NCI-H187 (cell line): ENCODE data around the gene RNF4.
"Not testable (repeated sequence)": the region's sequence is repeated elsewhere in the genome, so short reads cannot be mapped to it uniquely, and the experiment has no call there.

Experiments used
- DNase-seq, 2 experiments: peaks; one replicate each; lab custom pipeline; 2025; lab: John Stamatoyannopoulos, UW

The RNF4 gene

DNA sequence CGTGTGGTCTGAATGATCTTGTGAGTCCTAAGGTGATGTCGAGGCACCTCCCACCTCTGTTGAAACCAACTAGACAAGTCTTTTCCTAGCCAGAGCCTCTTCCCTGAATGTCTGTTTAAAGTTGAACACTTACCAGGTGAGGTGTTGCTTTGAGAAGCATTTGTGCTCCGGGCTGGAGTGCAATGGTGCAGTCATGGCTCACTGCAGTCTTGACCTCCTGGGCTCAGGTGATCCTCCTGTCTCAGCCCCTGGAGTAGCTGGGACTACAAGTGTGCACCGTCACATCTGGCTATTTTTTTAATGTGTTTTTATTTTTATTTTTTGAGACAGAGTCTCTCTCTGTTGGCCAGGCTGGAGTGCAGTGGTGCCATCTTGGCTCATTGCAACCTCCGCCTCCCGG lies 18.1 kb downstream of the RNF4 start:
- no peak for DNase-seq

DNA sequence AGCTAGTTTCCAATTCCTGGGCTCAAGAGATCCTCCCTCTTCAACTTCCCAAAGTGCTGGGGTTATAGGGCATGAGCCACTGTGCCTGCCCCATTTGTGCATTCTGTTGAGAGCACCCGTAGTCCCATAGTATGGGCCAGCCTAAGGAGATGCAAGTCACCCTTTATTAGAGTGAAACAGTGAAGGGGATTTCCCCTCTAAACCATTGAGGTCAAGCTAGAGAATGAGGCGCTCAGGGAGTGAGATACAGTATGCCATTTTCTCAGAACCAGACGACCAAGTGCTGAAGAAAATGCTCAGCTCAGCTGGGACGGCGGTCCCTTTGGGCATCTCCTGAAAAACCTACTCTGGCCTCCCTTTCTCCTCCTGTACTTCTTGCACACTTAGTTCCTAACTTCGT lies 18.7 kb downstream of the RNF4 start:
- no peak for DNase-seq

DNA sequence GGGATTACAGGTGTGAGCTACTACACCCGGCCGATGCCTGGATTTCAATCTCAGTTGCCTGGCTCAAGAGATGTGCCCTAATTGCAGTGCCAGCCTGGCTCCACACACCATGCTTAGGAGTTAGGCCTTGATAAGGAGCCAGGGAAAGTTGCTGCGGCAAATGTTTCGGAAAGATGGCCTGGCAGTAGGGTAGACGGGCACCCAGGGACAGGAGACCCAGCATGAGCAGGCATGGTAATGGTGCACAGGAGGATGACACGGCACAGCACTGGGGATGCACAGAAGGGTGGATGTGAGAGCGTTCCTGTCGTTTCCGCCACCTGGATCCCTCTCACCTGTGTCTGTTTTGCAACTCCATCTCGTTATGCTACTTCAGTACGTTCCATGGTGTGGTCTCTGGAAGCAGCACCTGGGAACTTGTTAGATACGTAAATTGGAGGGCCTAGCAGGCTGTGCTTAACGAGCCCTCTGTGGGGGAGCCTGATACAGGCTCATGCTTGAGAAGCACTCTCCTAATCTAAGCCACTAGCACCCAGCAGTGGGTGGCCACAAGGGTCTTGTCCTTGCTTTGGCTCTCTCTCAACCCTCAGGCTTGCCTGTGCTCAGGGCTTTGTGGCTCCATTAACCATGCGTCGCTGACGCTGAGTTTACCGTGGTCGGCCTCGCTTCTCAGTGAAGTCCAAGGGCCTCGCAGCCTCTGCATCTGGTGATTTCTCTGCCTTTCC lies 20.3 kb downstream of the RNF4 start:
- no peak for DNase-seq

DNA sequence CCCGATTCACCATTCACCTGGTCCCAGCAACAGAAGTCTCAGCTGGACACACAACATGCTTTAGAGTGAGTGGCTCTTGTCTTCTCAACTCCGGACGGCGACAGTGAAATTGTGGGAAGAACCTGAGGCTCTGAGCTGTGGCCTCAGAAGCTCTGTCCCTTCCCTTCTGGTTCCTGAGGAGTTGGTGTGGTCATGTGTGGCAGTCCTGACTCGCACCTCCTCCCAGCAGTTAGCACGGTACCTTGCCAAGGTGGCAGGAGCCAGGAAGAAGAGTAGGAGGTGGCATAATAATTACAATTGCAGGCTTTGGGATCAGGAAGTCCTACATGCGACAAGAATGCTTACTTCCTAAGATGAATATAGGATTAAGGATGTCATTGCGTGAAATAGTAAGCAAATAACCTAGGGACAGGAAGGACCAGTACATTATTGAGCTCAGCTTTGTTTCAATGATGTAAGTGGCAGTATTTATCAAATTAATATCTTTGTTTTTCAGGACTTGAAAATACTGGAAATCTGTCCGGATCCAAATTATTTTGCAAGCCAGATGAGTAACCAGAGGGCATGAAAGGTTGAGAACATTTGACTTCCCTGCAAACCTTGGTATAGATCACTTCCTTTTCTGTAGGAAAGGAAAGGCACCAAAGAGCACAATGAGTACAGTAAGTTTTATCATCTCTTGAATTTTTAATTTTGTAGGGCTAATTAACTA lies 21.1 kb downstream of the RNF4 start:
- no peak for DNase-seq

DNA sequence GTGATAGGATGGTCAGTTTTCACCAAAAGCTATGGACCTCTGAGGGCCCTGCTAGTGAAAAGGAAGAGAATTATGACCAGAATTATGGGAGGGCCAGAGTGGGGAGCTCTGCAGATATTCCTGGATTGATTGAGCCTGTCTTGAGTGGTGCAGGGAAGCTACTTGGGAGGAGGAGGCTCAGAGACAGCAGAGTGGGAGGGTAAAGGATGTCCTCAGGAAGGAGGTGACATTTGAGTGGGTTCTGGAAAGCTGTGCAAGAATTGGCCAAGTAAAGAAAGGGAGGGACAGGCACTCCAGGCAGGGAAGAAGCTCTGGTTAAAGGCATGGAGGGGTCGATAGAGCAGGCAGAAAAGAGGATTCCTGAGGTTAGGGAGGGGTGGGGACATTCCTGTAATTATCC lies 24.1 kb downstream of the RNF4 start:
- DNase-seq: no peak

DNA sequence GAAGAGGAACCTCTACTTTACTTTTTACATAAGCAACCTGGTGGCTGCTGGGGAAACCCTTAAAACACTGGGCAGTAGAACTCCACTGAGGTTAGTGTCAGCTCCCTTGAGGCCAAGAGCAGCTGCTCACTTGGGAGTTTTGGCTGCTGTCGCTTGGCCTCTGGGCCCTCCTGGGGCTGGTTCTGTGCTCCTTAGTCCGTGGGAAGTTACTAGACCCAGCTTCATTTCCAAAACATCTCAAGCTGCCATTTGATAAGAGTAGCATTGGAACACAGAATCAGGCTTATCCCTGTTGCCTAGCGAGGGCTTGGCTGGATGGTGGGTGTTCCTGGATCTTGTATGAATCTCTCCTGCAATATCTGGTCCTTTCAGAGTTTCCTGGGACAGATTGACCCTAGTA lies 26.1 kb downstream of the RNF4 start:
- DNase-seq: no peak

DNA sequence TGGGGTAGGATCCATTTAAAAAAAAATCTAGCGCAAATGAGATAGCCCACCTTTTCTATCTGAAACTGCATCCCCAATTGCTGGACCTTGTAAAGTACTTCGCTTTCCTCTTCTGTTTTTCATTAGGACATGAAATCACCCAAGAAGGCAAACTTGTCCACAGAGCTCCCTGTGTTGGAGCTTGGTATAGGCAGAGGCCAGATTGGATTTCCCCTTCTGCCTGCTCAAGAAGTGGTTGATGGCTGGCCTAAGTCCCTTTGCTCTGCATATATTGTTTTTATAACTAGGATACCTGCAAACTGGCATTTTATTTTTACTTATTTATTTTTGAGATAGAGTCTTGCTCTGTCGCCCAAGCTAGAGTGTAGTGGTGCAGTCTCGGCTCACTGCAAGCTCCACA lies 28.4 kb downstream of the RNF4 start:
- DNase-seq: no peak

DNA sequence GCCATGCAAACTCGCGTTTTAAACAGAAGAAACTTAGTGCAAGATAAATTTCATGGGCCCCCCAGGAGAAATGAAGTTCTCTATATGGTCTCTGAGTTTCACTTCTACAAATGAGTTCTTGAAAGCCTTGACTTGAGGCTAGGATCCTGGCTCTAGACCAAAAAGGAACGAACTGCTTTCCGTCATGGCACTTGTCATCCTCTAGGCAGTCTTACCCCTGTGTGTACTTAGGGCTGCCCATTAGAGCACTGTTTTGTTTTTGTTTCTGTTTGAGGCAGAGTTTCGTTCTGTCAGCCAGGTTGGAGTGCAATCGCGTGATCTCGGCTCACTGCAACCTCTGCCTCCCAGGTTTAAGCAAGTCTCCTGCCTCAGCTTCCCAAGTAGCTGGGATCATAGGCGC lies 29.0 kb downstream of the RNF4 start:
- no peak for DNase-seq

DNA sequence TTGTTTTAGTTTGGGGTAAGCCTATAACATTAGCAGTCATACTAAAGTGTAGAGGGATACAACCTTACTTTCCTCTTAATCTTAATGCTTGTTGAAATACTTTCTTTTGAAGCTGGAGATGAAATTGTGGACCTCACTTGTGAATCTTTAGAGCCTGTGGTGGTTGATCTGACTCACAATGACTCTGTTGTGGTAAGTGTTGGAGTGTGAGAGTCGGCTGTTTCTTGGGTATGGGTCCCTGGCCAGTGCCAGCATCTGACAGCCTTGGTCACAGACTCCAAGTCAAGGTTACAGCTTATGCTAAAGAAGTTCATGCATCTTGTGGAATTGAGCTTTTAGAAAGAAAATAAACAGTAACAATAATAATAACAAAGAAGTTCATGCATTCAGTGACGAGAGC lies 31.6 kb downstream of the RNF4 start:
- no peak for DNase-seq

DNA sequence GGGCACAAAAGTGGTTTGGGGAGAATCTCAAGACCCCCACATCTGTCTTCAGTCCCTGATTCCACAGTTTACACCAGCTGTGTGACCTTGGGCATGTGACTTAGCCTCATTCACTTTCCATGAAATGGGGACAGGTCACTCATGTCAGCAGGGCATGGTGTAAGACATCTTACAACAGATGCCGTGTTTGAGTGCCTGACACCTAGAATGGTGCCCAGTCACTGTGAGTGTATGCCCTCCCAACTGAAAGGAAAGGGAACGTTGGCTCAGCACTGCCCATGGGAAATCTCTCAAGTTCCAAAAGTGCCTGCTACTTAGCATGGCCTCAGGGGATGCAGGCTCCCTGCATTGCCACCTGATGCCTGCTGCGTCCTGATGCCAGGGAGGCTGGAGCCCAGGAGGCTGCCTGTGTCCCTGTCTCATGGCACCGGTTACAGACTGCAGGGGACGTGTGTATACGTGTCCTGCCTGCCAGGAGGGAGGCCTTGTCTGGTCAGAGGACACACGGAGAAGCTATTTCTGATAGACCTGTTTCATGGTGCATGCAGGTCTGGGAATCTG lies 32.2 kb downstream of the RNF4 start:
- DNase-seq: no peak

DNA sequence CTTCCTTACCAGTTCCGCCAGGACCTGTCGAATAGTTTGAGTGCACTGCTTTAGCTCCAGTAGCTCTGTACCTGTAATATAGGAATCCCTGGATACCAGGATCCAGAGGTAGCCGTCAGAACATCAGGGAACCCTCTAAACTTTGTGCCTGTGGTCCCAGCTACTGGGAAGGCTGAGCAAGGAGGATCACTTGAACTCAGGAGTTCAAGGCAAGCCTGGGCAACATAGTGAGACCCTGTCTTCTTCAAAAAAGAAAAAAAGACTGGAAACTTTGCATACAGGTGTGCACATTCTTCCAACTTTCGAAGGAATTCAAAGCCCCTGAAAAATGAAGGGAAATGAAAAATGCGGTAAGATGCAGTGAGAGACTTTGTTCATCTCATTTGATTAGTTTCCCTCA lies 34.9 kb downstream of the RNF4 start:
- no peak for DNase-seq

DNA sequence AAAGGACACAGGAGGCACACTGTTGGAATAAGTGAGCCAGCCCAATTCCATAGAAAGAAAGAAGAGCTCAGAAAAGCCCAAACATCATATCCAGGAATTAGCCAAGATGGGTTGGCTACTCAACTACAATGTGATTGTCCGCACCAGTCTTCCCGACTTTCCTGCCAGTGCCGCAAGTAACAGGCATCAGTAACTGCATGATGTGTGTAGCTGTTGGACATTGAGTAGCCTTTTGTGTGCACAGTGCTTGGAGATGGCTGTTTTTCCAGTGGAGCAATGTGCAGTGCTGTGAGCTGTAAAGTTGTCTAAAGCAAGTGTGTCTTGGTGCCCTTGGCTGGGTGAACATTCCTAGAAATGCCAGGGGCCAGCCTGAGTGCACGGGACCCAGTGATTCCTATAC lies 38.4 kb downstream of the RNF4 start:
- no peak for DNase-seq

DNA sequence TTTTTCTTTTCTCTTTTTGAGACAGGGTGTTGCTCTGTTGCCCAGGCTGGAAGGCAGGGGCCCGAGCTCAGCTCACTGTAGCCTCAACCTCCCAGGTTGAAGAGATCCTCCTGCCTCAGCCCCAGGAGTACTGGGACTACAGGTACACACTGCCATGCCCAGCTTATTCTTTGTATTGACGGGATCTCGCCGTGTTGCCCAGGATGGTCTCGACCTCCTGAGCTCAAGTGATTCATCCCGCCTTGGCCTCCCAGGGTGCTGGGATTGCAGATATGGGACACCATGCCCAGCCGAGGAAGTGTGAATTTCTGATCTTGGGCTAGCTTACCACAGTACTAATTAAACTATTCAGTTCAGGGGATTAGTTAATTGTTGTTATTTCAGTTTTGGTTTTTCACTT lies 38.9 kb downstream of the RNF4 start:
- no peak for DNase-seq

DNA sequence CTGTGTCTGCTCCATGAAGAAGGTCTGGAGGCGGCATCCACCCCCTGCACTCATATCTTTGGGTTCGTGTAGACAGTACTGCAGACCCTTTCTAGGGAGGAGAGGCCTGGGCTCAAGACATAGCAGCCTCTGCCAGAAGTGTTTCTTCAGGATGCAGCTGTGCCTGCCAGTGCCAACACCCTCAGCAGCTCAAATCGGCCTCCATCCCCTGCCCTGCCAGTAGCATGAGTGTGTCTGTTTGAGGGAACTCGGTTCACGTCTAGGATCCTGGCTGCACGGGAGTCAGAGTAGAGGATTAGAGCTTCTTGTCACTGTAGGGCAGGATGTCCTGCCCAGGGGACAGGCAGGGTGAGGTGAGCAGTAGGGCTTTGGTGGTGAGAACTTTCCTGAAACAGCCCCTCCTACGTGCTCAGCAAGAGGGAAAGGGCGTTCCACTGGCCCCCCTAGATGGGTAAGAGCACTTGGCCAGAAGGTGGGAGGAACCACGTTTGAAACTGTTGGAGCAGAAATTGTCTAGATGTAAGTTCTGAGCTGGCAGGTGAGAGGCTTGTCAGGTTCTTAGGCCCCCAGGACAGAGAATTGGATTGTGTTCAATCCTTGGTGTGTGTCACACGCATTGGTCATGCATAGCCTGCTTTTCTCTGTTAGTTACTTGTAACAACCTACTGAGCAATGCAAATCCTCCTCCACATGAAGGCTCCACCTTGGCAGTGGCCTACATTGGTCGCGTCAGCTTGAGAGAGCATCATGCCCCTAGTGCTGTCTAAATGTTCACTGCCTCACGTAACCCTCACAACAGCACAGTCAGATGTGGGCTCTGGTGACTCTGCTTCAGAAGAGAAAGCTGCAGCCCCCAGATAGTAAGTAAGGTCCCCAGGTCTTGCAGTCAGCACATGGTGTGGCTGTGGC lies 41.7 kb downstream of the RNF4 start:
- no peak for DNase-seq

DNA sequence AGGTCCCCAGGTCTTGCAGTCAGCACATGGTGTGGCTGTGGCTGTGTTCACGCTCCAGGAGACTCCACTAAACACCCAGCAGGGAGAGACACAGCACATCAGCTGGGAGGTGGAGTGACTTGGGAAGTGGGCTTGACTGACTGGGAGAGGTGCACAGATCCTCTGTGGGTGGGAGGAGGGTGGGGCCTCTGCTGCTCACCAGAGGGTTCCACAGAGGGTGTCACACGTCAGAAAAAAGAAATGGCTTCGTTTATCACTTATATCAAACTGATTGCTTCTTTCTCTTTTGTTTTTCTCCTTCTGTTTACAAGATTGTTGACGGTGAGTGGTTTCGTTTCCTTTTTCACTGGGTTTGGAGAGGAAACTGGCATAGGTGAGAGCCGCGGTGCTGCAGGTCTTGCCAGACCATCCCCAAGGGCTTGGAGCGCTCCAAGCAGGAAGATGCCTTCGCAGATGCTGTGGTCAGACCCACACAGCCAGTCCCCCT lies 42.8 kb downstream of the RNF4 start:
- DNase-seq: no peak

DNA sequence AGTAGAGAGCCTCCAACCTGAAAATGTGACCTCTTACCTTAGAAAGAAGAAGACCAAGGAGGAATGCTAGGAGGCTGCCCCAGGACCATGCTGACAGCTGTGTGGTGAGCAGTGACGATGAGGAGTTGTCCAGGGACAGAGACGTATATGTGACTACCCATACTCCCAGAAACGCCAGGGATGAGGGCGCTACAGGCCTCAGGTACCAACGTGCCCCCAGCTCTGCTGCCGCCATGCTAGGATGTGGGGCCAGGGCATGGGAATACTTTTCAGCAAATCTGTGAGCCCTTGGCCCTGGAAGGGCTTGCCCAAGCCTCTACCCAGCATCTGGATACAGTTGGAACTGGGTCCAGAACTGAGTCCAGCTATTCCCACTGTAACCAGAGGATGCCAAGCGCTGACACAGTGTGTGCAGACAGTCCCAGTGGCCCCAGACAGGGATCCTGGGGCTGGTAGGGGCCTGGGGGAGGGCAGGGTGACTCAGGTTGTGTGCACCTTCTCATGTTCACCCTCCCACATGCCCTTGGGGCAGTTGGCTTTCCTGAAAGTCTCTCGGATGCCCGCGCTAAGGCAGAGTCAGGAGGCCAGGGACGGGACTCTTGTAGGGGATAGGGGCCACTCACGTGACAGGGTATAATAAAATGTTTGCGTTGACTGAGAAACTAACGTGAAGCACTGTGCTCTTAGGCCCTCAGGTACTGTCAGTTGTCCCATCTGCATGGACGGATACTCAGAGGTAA lies 43.7 kb downstream of the RNF4 start:
- DNase-seq: no peak

DNA sequence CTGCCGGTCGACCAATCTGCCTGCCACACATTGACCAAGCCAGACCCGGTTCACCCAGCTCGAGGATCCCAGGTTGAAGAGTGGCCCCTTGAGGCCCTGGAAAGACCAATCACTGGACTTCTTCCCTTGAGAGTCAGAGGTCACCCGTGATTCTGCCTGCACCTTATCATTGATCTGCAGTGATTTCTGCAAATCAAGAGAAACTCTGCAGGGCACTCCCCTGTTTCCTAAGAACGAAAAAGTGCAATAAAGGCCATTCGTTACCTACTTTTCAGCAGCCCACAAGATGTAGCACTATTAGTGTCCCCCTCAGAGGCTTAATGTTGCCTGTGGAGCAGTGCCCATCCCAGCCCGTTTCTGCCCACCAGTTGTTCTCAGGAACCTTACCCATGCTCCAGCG lies 45.3 kb downstream of the RNF4 start:
- not testable (repeated sequence) for DNase-seq

DNA sequence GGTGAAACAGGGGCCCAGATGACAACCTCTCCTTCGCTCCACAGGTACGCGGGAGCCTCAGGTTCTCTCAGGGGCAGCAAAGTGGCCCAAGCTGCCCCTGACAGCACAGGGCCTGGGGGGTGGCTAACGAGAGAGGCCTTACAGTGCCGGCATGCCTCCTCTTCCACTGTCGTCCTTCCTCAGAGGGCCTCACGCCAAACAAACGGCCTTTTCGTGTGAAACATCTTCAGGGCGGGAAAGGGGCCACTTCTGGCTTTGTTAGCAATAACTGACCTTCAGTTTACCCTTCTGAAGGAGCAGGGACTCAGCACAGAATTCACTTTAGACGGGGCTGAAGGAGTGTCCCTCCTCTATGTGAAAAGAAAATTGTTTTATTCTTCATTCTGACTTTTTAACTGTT lies 46.0 kb downstream of the RNF4 start:
- not testable (repeated sequence) for DNase-seq

DNA sequence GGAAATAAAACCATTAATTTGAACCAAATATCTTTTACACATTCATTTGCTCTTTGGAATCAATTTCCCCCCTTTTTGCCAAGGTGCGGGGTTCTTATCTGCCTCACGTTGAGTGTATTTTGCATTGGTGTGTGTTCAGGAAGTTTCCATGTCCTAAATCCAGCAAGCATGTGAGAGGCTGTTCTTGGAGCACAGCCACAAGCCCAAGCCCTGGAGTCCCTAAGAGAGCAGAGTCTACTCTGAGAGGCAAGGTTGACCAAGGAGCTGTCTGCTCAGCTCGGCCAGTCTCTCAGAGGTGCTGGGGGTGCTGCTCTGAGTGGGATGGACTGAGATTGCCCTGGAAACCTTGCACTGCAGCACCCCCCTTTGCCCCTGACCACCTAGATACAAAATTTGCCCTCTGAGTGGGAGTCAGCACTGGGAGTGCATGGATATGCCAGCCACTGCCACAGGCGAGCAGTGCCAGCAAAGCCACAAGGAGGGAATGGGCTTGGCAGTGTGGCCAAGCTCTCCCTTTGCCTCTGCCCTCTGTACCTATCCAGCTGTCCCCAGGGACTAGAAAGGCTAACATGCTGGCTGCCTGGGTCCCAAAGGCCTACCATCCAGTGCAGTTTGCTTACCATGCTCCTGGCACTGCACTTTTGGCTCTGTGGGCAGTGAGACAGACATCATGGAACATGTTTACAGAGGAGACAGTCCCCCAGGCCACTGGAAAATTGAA lies 47.1 kb downstream of the RNF4 start:
- no peak for DNase-seq

DNA sequence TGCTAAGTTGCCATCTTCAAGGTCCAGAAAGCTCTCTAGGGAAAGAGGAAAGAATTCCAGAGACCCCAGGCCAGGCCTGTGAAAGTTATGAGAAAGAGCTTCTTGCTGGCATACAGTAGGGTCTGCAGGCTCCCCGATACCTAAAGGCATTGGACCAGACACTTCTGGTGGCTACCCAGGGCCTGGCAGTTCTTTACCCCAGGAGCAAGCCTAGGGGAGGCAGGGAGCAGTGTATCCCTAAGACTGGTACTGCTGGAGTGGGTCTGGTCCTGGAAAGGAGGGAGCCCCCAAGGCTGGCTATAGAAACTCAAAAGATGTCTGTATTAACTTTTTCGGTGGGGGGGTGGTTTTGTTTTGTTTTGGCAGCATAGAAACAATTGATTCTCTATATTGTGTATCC lies 47.7 kb downstream of the RNF4 start:
- no peak for DNase-seq

DNA sequence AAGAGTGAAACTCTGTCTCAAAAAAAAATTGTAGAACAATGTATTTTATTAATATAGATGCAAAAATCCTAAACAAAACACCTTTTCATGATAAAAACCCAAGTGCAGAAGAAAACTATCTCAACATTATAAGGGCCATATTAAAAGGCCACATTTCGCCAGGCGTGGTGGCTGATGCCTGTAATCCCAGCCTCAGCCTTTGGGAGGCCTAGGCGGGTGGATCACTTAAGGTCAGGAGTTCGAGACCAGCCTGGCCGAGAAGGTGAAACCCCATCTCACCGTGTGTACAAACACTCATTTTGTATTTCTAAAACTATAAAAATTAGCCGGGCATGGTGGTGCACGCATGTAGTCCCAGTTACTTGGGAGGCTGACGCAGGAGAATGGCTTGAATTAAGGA lies 57.7 kb downstream of the RNF4 start:
- no peak for DNase-seq
